ENCODE results near the gene TMEM150B.

Gene TMEM150B, protein sequence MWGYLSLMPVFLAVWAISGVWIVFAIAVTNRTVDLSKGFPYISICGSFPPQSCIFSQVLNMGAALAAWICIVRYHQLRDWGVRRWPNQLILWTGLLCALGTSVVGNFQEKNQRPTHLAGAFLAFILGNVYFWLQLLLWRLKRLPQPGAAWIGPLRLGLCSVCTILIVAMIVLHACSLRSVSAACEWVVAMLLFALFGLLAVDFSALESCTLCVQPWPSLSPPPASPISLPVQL

DNA sequence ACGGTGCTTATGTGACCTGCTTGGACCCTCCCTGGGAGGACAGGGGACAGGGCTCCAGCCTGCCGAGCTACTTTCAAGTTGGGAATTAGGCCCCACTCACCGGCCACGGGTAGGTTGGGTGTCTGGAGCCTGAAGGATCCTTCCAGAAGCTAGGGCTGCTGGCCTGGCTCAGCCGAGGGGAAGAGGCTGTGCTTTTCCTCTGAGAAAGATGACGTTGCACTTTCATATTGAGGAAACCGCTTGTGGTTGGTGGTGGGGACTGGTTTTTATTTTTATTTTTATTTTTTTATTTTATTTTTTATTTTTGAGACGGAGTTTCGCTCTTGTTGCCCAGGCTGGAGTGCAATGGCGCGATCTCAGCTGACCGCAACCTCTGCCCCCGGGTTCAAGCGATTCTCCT is at the start of gene TMEM150B:
Gene TMEM150B, minus strand, starts transcription at position 170 of the 400 bp plus-strand sequence. CDS start 4,305 bp downstream, outside the sequence.
- no peak for DNase-seq (ENCODE audit: low spot score)

- DNase-seq (ENCODE audit: low spot score): no peak
Measured at GRCh38 chr19:55373993-55374757, 49.0 kb upstream of the TMEM150B start.

DNA sequence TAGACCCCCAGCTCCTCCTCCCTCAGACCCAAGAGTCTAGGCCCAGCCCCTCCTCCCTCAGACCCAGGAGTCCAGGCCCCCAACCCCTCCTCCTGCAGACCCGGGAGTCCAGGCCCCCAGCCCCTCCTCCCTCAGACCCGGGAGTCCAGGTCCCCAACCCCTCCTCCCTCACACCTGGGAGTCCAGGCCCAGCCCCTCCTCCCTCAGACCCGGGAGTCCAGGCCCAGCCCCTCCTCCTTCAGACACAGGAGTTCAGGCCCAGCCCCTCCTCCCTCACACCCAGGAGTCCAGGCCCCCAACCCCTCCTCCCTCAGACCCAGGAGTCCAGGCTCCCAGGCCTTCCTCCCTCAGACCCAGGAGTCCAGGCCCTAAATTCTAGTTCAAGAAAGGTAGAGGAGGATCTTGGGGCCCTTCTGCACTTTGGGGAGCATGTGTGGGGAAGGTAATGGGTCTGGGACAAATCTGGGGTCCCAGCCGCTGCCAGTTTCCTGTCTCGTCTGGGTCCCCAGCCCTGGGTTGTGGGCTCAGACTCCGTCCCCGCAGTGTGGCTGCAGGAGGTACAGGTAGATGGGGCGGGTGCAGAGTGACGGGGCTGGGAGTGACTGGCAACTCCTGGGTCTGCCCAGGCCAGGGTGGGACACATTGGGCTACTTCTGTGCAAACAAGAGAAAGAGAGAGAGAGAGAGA is 48.3 kb upstream of the TMEM150B start:
- no peak for DNase-seq (ENCODE audit: low spot score)

DNA sequence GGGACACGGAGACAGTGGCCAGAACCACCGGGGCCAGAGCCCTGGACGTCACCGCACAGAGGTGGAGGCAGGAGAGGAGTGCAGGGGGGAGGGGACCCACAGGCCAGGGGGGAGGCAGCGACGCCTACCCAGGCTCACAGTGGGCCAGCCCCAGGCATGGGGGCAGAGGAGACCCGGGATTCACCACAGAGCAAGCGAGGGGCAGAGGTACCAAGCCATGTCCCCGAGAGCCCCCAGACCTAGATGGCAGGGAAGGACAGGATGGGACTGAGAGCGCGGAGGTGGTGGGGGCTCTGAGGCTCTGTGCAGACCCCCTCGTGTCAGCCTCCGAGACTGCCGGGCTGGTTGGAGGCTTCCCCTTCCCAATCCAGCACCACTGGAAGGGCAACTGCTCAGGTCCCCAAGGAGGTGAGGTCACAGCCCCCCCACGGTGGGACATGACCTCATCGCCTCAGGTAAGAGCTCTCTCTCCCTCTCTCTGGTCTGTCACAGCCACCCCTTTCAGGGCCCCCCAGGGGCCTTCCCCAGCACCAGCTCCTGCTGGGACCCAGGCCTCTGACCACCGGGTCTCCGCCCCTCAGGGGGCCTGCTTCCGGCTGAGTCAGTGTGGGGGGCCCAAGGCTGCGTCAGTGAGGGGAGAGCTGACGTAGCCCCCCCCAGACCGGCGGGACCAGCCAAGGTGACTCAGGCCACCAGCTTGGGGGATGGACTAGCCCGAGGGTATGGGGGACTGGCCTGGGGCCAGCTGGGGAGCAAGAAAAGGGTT is 47.4 kb upstream of the TMEM150B start:
- DNase-seq (ENCODE audit: low spot score): no peak

GRCh38 chr19:55370305-55370988 is 45.3 kb upstream of the TMEM150B start, which contains the start of gene IL11:
Gene IL11, minus strand, starts transcription at chr19:55370463. Its CDS starts 153 bp downstream, at chr19:55370310.
- peak; percentile 74 for DNase-seq (ENCODE audit: low spot score)

- DNase-seq (ENCODE audit: low spot score): peak; percentile 58
Measured at GRCh38 chr19:55369653-55370304, 44.6 kb upstream of the TMEM150B start.

- peak; percentile 46 for DNase-seq (ENCODE audit: low spot score)
Measured at GRCh38 chr19:55368701-55369563, 43.8 kb upstream of the TMEM150B start.

GRCh38 chr19:55368106-55368505 is 43.0 kb upstream of the TMEM150B start:
- DNase-seq (ENCODE audit: low spot score): no peak

GRCh38 chr19:55366790-55367189 is 41.6 kb upstream of the TMEM150B start:
- DNase-seq (ENCODE audit: low spot score): no peak

- DNase-seq (ENCODE audit: low spot score): no peak
Measured at GRCh38 chr19:55365964-55366363, 40.8 kb upstream of the TMEM150B start.

DNA sequence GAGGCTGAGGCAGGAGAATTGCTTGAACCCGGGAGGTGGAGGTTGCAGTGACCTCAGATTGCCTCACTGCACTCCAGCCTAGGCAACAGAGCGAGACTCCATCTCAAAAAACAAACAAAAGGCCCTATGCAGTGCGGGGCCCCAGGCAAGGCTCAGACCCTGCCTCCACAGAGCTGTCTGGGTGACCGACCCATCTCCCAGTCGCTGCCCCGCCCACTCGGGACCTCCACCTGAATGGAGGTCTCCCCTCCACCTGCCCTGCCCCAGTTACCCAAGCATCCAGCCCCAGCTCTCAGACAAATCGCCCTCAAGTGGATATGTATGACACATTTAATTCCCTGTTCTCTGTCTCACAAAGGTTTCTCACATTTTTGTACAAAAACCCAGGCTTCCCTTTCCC is 40.1 kb upstream of the TMEM150B start:
- no peak for DNase-seq (ENCODE audit: low spot score)

GRCh38 chr19:55362990-55363716 is 38.0 kb upstream of the TMEM150B start, which contains the start of gene GARIN5B:
Gene GARIN5B, minus strand, starts transcription at chr19:55363260. Its CDS starts 194 bp downstream, at chr19:55363066.
- DNase-seq (ENCODE audit: low spot score): no peak

DNA sequence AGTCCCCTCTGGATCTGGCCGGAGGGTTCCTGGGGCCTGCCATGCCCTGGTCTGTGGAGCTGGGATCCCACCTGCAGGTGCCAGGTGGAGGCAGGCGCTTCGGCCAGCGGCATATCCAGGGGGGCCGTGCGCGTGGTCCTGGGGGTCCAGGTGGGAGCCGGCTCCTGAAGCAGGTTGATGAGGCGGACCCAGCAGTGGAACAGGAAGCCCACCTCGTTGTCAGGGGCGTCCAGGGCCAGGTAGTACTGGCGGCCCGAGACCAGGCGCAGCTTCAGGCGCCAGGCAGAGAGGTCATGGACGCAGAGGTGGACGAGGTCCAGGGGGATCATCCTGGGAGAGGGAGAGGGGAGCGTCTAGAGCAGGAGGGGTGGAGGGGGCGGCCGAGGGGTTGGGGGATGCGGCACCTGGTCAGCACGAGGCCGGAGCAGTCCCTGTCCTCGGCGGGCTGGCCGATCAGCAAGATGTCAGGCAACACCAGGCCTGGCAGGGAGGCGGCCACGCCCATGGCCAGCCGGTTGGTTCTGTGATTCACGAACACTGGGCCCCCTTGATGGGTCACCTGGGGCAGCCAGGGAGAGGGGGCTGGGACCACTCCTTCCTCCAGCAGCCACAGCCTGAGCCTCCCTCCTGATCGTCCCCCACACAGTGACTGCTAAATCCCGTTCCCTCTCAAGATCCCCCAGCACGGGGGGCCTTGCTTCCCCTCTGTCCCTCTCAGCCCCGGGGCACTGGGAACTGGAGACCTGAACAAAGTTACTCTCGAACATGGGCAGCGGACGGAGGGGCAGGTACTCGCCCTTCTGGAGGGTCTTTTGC is 37.2 kb upstream of the TMEM150B start:
- DNase-seq (ENCODE audit: low spot score): no peak

GRCh38 chr19:55360902-55361301 is 35.8 kb upstream of the TMEM150B start:
- DNase-seq (ENCODE audit: low spot score): no peak

DNA sequence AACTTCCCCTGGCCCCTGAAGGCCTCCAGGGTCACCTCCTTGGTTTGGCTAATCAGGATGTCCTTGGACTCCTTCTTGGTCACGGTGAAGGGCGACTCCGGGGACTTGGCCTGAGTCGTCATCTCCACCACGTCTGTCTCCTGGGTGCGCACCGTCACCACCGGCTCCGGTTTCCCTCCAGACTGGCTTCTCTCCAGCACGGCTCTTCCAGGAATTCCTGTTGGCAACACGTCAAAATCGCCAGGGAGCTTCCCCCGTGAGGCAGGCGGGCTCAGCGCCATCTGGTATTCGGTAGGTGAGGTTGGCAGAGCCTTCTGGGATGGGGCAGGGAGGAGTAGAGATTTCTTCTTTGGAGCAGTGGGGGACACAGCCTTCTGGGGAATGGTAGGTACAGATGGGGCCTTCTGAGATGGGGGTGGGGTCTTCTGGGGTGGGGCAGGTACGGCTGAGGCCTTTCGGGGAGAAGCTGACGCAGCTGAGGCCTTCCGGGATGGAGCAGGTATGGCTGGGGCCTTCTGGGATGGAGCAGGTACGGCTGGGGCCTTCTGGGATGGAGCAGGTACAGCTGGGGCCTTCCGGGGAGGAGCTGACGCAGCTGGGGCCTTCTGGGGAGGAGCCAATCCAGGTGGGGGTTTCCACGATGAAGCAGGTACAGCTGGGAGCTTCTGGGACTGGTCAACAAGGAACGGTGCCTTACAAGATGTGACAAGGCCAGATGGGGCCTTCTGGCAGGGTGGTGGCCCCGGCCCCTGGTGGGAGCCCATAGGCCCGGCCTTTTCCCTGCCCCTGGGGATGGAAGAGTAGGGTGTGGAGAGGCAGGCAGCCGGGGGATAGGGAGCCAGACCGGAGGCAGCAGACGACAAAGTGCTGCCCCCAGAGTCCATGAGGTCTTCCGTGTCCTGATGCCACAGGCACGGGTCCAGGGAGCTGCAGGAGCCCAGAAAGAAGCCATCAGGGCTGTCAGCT is 34.1 kb upstream of the TMEM150B start:
- no peak for DNase-seq (ENCODE audit: low spot score)

DNA sequence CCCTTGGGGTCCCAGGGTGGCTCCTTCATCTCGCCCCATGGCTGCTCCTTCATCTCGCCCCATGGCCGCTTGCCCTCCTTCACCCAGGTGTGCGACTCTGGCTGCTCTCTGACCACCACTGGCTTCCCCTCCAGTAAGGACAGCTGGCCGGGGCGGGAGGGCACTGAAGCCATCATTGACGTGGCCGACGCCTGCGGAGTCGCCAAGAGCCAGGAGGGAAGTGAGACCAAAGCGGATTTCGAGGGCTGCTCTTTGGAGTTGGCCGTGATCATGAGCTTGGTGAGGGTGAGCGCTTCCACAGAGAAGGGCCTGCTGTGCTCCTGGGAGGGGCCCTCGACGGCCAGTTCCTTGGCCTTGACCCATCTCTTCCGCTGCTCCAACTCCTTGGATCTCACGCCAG is 33.4 kb upstream of the TMEM150B start:
- no peak for DNase-seq (ENCODE audit: low spot score)

DNA sequence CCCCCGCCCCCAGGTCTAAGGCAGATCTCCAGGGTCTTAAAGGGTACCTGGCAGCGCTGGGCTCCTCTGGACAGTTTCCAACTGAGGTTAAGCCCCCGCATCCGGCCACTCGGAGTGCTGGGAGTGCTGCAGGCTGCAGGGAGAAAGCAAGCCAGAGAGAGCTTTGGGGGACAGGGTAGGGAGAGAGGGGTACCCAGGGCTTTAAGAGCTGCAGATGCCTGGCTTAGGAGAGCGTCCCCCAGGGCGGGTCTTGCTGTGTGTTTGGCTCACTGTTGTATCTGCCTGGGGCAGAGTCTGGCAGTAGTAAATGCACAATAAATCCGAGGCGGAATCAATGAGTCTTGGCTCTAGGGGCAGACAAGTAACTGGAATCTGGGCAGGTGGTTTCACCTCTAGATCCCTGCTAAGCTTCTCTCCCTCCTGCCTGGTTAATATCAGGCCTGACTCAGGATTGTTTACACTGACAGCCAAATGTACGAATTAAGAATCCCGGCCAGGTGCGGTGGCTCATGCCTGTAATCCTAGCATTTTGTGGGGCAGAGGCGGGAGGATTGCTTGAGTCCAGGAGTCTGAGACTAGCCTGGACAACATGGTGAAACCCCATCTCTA is 30.2 kb upstream of the TMEM150B start:
- DNase-seq (ENCODE audit: low spot score): no peak

Measured in RKO (cell line).